Transverse colon (tissue), 4 donors: ENCODE results near the gene ANKS3.

Experiments used
- POLR2A ChIP-seq: fragments of 450-650 bp; IDR thresholded peaks from one replicate; pipeline ENCODE4 v1.6.1; 2016; ENCODE audit warnings: antibody characterized with exemption, mild to moderate bottlenecking, moderate library complexity
- POLR2AphosphoS5 ChIP-seq, 3 donors: sonication (generic); formaldehyde crosslinking; IDR thresholded peaks; one replicate each; pipeline ENCODE4 v1.6.1; 2016; ENCODE audit warnings: antibody characterized with exemption in 3 of 3
- TF ChIP-seq, protein P1 (sequence below), 5 experiments: fragments of 200-600 bp in 3 of 5; fragments of 450-650 bp in 2 of 5; sonication (generic) in 3 of 5; IDR thresholded peaks; 1 replicate in 2 of 5; 2 replicates in 3 of 5; pipeline ENCODE4 v1.5.1; 2016 to 2017; ENCODE audit warnings: antibody characterized with exemption in 5 of 5, inconsistent platforms in 3 of 5, mild to moderate bottlenecking in 2 of 5, moderate library complexity in 1 of 5

DNA sequence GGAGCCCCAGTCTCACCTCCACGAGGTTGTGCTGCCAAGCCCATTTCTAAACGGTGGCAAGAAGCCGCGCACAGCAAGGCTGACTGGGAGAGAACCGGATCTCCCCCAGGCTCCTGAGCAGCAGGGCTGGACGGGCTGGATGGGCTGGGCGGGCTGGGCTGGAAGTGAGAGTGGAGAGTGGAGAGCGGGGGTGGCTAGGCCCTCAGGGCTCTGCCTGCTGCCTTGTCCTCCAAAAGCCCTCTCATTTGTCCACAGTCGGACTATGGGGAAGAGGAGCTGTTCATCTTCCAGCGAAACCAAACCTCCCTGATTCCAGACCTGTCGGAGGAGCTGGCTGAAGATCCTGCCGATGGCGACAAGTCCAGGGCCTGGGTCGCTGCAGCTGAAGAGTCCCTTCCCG is 3.5 kb upstream of the ANKS3 start:
- TF ChIP-seq, protein P1, sequence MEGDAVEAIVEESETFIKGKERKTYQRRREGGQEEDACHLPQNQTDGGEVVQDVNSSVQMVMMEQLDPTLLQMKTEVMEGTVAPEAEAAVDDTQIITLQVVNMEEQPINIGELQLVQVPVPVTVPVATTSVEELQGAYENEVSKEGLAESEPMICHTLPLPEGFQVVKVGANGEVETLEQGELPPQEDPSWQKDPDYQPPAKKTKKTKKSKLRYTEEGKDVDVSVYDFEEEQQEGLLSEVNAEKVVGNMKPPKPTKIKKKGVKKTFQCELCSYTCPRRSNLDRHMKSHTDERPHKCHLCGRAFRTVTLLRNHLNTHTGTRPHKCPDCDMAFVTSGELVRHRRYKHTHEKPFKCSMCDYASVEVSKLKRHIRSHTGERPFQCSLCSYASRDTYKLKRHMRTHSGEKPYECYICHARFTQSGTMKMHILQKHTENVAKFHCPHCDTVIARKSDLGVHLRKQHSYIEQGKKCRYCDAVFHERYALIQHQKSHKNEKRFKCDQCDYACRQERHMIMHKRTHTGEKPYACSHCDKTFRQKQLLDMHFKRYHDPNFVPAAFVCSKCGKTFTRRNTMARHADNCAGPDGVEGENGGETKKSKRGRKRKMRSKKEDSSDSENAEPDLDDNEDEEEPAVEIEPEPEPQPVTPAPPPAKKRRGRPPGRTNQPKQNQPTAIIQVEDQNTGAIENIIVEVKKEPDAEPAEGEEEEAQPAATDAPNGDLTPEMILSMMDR (IDR thresholded peaks at IDR 0.05): no peak
- no peak for TF ChIP-seq POLR2AphosphoS5 (IDR thresholded peaks at IDR 0.05)
- TF ChIP-seq POLR2A: no peak
